Mesodermal cell (in vitro differentiated cells): ENCODE measurements around the gene TMEM106B.

Experiments
- H3K27ac ChIP-seq: 2 replicates; pipeline ENCODE4 v1.7.0; 2013; ENCODE audit warnings: mild to moderate bottlenecking, low read depth, low read length, moderate library complexity; ENCODE audit not compliant: severe bottlenecking
- H3K36me3 ChIP-seq: 2 replicates; pipeline ENCODE4 v1.7.1; 2013; ENCODE audit warnings: mild to moderate bottlenecking, low read length, moderate library complexity; ENCODE audit not compliant: control insufficient read depth, insufficient read depth
- H3K4me1 ChIP-seq: one replicate; pipeline ENCODE4 v1.7.1; 2013; ENCODE audit warnings: mild to moderate bottlenecking, low read length; ENCODE audit not compliant: insufficient read depth, control insufficient read depth, poor library complexity, severe bottlenecking
- H3K4me3 ChIP-seq: 2 replicates; pipeline ENCODE4 v1.7.0; 2013; ENCODE audit warnings: low read length, control low read depth, mild to moderate bottlenecking; ENCODE audit not compliant: insufficient read depth, poor library complexity, severe bottlenecking; ENCODE audit errors: extremely low read depth
- H3K9me3 ChIP-seq: 2 replicates; pipeline ENCODE4 v1.7.1; 2013; ENCODE audit warnings: mild to moderate bottlenecking, low read length, moderate library complexity; ENCODE audit not compliant: control insufficient read depth
- WGBS, 2 experiments: methylation state at CpG; one replicate each; pipeline ENCODE4 v1.1.5; 2013; ENCODE audit warnings: missing lambda C conversion rate in 2 of 2; ENCODE audit not compliant: insufficient coverage in 2 of 2; 5-methylcytosine and 5-hydroxymethylcytosine counted together

The TMEM106B gene

GRCh38 chr7:12228024-12228423 is 16.9 kb downstream of the TMEM106B start:
- Histone ChIP-seq H3K4me1 (no peaks in the 10 kb centered on the region), H3K4me3 (no peak overlapping the region), H3K27ac (no peak overlapping the region), H3K36me3 (peaks cover 18% of the 10 kb centered on the region), H3K9me3 (no peaks in the 10 kb centered on the region)

DNA sequence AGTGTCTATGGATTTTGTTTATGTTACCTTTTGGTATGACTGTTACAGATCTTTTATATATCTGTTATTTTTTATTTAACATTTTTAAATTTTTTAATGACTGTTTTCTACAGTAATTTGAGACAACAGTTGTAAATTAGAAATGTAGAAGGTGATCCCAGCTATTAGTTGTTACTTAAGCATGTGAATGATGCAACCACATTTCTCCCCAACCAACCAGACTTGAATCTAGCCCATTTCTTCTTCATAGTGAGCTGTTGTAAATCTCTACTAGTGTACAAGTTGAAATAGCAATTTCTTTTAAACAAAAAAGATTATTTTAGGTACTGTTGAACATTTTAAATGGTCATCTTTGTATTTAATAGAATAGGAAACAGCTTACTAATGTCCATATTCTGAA is 18.0 kb downstream of the TMEM106B start:
- Histone ChIP-seq H3K4me3 (no peak overlapping the region), H3K9me3 (no peaks in the 10 kb centered on the region), H3K36me3 (peaks cover 13% of the 10 kb centered on the region), H3K4me1 (no peaks in the 10 kb centered on the region), H3K27ac (no peak overlapping the region)

- Histone ChIP-seq H3K4me1 (no peaks in the 10 kb centered on the region), H3K27ac (no peak overlapping the region), H3K9me3 (no peaks in the 10 kb centered on the region), H3K36me3 (peaks cover 8% of the 10 kb centered on the region), H3K4me3 (no peak overlapping the region)
- no CpG with 5 or more reads among the region's 2 CpGs for WGBS, 2 experiments
Measured at GRCh38 chr7:12231097-12231496, 20.0 kb downstream of the TMEM106B start.

DNA sequence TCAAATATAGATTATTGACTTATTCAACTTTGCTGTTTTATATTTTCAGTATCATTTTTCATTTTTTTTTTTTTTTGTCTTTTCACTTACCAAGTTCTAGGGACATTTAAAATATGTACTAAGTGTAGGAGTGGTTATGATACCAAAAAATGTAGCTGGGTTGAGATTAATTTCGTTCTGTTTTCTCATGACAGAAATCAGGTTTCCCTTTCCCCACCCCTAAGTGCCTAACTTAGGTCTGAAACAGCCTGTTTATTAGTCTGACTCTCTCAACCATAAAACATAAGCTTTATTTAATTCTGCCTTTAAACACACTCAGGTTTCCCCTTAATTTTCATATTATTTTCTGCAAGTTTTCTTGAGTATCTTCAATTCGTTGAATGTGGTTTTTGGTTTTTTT is 22.1 kb downstream of the TMEM106B start:
- Histone ChIP-seq H3K36me3 (peaks cover 11% of the 10 kb centered on the region), H3K4me1 (no peaks in the 10 kb centered on the region), H3K4me3 (no peak overlapping the region), H3K27ac (no peak overlapping the region), H3K9me3 (no peaks in the 10 kb centered on the region)
- WGBS, 2 experiments, result no CpG with 5 or more reads among the region's 2 CpGs

GRCh38 chr7:12234334-12234865 is 23.3 kb downstream of the TMEM106B start:
- no peaks in the 10 kb centered on the region for H3K4me1 ChIP-seq
- no peaks in the 10 kb centered on the region for H3K9me3 ChIP-seq
- peaks cover 18% of the 10 kb centered on the region for H3K36me3 ChIP-seq
- WGBS, 2 experiments, result 100% methylated on average over 1 of the region's 2 CpGs; no CpG with 5 or more reads in 1 of the 2 experiments
- no peak overlapping the region for H3K4me3 ChIP-seq
- no peak overlapping the region for H3K27ac ChIP-seq

DNA sequence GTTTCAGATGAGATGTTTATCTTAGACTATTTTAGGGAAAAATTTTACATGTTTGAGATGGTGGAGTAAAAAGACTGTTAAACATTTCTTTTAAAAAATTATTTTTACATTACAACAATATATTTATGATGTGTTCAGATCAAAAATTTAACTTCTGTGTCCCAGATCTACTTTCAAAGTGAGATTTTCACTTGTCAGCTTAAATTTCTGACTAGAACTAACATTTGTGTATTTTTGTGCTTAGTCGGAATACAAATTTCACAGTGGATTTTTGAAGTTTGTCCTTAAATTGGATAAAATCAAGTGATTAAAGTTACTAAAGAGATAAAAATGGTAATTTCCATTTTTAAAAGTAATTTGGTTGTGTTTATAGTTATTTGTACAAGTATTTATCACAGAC is 24.9 kb downstream of the TMEM106B start:
- H3K36me3 ChIP-seq, result peaks cover 14% of the 10 kb centered on the region
- no peaks in the 10 kb centered on the region for H3K9me3 ChIP-seq
- 100% methylated on average over 1 of the region's 1 CpG; no CpG with 5 or more reads in 1 of the 2 experiments for WGBS, 2 experiments
- H3K27ac ChIP-seq, result no peak overlapping the region
- H3K4me3 ChIP-seq, result no peak overlapping the region
- H3K4me1 ChIP-seq, result no peaks in the 10 kb centered on the region

DNA sequence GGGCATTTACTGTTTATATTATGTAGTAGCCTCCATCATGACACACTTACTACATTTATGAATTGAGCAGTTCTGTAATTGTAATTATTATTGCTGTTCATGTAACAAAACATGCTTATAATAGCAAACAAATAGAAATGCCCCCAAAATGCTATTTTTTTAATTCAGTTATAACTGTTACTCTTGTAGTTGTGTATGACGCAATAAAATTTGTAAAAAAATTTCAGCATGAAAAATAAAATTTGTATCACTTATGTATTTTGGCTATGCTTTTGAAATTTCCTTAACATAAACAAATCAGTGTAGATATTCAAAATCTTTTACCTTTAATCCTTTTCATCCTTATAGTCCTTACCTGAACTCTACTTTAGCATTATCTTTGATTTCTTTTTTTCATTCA is 25.9 kb downstream of the TMEM106B start:
- H3K4me1 ChIP-seq, result no peaks in the 10 kb centered on the region
- H3K9me3 ChIP-seq, result no peaks in the 10 kb centered on the region
- peaks cover 14% of the 10 kb centered on the region for H3K36me3 ChIP-seq
- no peak overlapping the region for H3K4me3 ChIP-seq
- no CpG with 5 or more reads among the region's 1 CpG for WGBS, 2 experiments
- no peak overlapping the region for H3K27ac ChIP-seq

GRCh38 chr7:12239806-12240205 is 28.7 kb downstream of the TMEM106B start:
- no peaks in the 10 kb centered on the region for H3K9me3 ChIP-seq
- no peak overlapping the region for H3K4me3 ChIP-seq
- no peak overlapping the region for H3K27ac ChIP-seq
- no peaks in the 10 kb centered on the region for H3K4me1 ChIP-seq
- WGBS, 2 experiments, result 94 to 95% methylated on average over 2 of the region's 3 CpGs
- peaks cover 14% of the 10 kb centered on the region for H3K36me3 ChIP-seq

GRCh38 chr7:12244129-12244528 is 33.0 kb downstream of the TMEM106B start:
- Histone ChIP-seq H3K36me3 (no peaks in the 10 kb centered on the region), H3K9me3 (no peaks in the 10 kb centered on the region), H3K4me1 (no peaks in the 10 kb centered on the region), H3K4me3 (no peak overlapping the region), H3K27ac (no peak overlapping the region)
- 60 to 64% methylated on average over 1 to 2 of the region's 3 CpGs for WGBS, 2 experiments

DNA sequence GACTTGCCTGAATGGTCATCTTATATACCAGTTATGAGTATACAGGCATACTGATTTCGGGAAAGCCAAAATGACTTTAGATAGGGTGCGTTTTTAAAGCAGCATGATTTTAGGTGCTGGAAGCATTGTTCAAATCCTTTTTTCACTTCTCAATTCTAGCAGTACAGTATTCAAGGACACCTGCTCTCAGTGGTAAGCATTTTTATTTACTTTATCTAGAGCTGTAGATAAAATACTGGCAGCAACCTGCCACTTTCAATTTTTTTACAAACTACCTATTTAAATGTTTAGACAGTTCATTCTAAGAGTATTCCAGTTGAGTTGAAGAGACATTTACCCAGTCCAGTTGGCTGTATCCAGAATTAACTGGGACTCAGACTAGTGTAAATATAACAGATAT is 33.6 kb downstream of the TMEM106B start:
- 83 to 100% methylated on average over 1 to 2 of the region's 2 CpGs for WGBS, 2 experiments
- Histone ChIP-seq H3K36me3 (no peaks in the 10 kb centered on the region), H3K9me3 (no peaks in the 10 kb centered on the region), H3K4me3 (no peak overlapping the region), H3K4me1 (no peaks in the 10 kb centered on the region), H3K27ac (no peak overlapping the region)

GRCh38 chr7:12249706-12250105 is 38.6 kb downstream of the TMEM106B start:
- Histone ChIP-seq H3K9me3 (no peaks in the 10 kb centered on the region), H3K4me3 (no peak overlapping the region), H3K27ac (no peak overlapping the region), H3K4me1 (no peaks in the 10 kb centered on the region), H3K36me3 (no peaks in the 10 kb centered on the region)
- 100% methylated on average over 1 of the region's 3 CpGs; no CpG with 5 or more reads in 1 of the 2 experiments for WGBS, 2 experiments

GRCh38 chr7:12250232-12250631 is 39.1 kb downstream of the TMEM106B start:
- H3K36me3 ChIP-seq, result no peaks in the 10 kb centered on the region
- no peaks in the 10 kb centered on the region for H3K9me3 ChIP-seq

More at GRCh38 chr7:12250232-12250631, 39.1 kb downstream of the TMEM106B start:
- no peak overlapping the region for H3K27ac ChIP-seq
- no peaks in the 10 kb centered on the region for H3K4me1 ChIP-seq
- H3K4me3 ChIP-seq, result no peak overlapping the region
